ENCODE measurements around the gene MPP2.
"Not testable (repeated sequence)": the region's sequence is repeated elsewhere in the genome, so short reads cannot be mapped to it uniquely, and the experiment has no call there.

Gene MPP2

DNA sequence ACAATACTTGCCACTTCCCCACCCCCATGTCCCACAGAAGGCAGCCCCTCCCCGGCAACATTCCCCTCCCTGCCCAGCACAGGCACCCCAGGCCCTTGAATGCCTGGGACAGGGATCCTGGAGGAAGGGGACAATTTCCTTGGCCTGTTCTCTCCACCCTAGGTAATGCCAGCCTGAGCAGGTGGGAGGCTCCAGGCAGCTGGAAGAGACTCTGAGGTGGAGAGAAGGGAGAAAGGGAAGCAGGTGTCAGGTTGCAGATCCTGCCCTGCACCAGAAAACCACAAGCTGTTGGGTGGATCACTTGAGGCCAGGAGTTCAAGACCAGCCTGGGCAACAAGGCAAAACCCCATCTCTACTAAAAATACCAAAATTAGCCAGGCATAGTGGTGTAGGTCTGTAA lies 8.9 kb downstream of the MPP2 start:
- no peak overlapping the region for H3K4me3 ChIP-seq (ENCODE audit: low read length)
- no peak overlapping the region for H3K9ac ChIP-seq (ENCODE audit: low read depth, low read length)
- H3K4me1 ChIP-seq (ENCODE audit: insufficient read depth, low read length) = peaks cover 13% of the 10 kb centered on the region
- H3K27me3 ChIP-seq (ENCODE audit: insufficient read depth, low read length) = peaks cover 13% of the 10 kb centered on the region
- no peaks in the 10 kb centered on the region for H3K9me3 ChIP-seq (ENCODE audit: insufficient read depth, low read depth, low read length)
- H3K36me3 ChIP-seq (ENCODE audit: insufficient read depth, low read depth, low read length) = peaks cover 6% of the 10 kb centered on the region; the same call in 1 of the 2 replicates
- H3K27ac ChIP-seq (ENCODE audit: low read length) = no peak overlapping the region

DNA sequence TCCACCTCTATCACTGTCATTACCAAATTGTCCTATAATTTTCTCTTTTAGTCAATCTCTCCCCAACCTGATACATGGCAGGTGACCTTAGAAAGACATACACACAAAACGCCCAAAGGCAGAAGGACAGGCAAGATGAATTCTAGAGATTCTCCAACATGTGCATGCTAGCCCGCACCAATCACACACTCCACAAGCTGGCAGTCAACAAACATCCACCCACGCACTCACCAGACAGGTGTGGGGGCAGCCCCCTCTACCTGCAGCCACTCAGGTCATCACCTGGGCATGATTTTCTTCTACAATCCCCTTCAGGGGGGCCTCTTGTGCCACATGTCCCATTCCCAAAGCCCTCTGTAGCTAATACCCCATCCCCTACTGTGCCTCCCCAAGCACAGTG lies 9.5 kb downstream of the MPP2 start:
- no peak overlapping the region for H3K4me3 ChIP-seq (ENCODE audit: low read length)
- H3K27ac ChIP-seq (ENCODE audit: low read length) = no peak overlapping the region
- H3K9me3 ChIP-seq (ENCODE audit: insufficient read depth, low read depth, low read length) = no peaks in the 10 kb centered on the region
- H3K36me3 ChIP-seq (ENCODE audit: insufficient read depth, low read depth, low read length) = peaks cover 6% of the 10 kb centered on the region; the same call in 1 of the 2 replicates
- H3K27me3 ChIP-seq (ENCODE audit: insufficient read depth, low read length) = peaks cover 13% of the 10 kb centered on the region
- H3K9ac ChIP-seq (ENCODE audit: low read depth, low read length) = no peak overlapping the region
- peaks cover 19% of the 10 kb centered on the region for H3K4me1 ChIP-seq (ENCODE audit: insufficient read depth, low read length)

DNA sequence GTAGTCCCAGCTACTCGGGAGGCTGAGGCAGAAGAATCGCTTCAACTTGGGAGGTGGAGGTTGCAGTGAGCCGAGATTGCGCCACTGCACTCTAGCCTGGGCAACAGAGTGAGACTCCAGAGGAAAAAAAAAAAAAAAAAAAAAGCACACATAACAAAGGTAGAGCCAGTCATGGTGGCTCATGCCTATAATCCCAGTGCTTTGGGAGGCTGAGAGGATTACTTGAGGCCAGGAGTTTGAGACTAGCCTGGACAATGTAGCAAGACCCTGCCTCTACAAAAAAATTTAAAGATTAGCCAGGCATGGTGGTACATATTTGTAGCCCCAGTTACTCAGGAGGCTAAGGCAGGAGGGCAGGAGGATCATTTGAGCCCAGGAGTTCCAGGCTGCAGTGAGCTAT lies 12.8 kb downstream of the MPP2 start:
- peaks cover 20% of the 10 kb centered on the region for H3K4me1 ChIP-seq (ENCODE audit: insufficient read depth, low read length)
- not testable (repeated sequence) for H3K9ac ChIP-seq (ENCODE audit: low read depth, low read length); H3K4me3 ChIP-seq (ENCODE audit: low read length); H3K9me3 ChIP-seq (ENCODE audit: insufficient read depth, low read depth, low read length); H3K36me3 ChIP-seq (ENCODE audit: insufficient read depth, low read depth, low read length); H3K27me3 ChIP-seq (ENCODE audit: insufficient read depth, low read length); H3K27ac ChIP-seq (ENCODE audit: low read length)

DNA sequence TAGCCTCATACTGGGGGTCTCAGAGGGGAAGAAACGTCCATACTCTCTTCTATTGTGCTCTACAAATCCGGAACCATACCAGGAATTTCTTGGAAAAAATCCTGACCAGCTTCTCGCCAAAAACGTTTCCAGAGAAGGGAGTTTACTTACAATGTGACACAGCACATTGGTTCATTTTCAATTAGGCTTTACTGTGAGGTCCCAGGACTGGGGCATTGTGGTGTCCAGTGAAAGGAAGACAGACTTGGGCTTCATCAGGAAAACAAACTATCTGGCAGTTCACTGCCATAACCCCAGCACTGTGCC lies 14.7 kb downstream of the MPP2 start:
- Histone ChIP-seq H3K27me3 (ENCODE audit: insufficient read depth, low read length) (no peaks in the 10 kb centered on the region), H3K36me3 (ENCODE audit: insufficient read depth, low read depth, low read length) (peaks cover 6% of the 10 kb centered on the region; the same call in 1 of the 2 replicates), H3K4me1 (ENCODE audit: insufficient read depth, low read length) (peaks cover 20% of the 10 kb centered on the region), H3K9me3 (ENCODE audit: insufficient read depth, low read depth, low read length) (no peaks in the 10 kb centered on the region), H3K4me3 (ENCODE audit: low read length) (peak overlapping the region; percentile 23; the same call in 1 of the 2 replicates), H3K9ac (ENCODE audit: low read depth, low read length) (peak overlapping the region; percentile 29; the same call in 1 of the 2 replicates), H3K27ac (ENCODE audit: low read length) (peak overlapping the region; percentile 52)

DNA sequence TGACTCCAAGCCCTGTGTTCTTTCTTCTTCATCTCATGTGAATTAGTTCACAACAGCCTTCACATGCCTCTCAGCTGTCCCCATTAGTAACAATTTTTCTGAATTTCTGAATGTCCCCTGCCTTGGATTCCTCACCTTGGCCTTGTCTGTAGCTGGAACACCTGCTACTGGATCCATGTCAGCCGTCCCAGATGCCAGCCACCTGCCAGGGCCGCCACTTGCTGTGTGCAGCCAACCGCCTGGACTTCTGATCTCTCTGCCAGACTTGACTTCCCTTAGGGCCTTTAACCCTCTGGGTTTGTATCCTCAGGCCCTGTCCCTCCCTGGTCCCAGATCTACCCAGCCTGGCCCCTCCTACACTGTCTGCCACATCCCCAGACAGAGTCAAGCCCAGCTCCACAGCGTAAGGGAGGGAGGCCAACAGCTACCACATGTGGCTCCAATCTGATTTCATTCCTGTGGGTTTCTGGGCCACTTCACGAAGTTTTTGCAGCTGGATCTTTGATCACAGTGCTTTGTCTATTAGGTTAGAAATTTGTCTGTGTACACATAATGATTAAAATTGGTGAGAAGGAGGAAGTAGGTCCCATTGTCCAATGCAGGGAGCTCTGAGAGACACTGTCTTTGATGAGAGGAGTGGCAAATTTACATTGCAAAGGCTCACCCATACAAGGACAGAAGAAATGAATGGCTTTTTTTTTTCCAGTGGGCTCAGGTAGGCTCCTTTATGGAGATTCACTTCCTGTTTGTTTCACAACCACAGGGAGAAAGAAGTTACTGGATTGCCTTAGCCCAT lies 15.3 kb downstream of the MPP2 start:
- peak overlapping the region; percentile 52 for H3K27ac ChIP-seq (ENCODE audit: low read length)
- H3K4me3 ChIP-seq (ENCODE audit: low read length) = peak overlapping the region; percentile 23; the same call in 1 of the 2 replicates
- H3K27me3 ChIP-seq (ENCODE audit: insufficient read depth, low read length) = no peaks in the 10 kb centered on the region
- H3K4me1 ChIP-seq (ENCODE audit: insufficient read depth, low read length) = peaks cover 20% of the 10 kb centered on the region
- H3K9me3 ChIP-seq (ENCODE audit: insufficient read depth, low read depth, low read length) = no peaks in the 10 kb centered on the region
- H3K9ac ChIP-seq (ENCODE audit: low read depth, low read length) = peak overlapping the region; percentile 29; the same call in 1 of the 2 replicates
- peaks cover 6% of the 10 kb centered on the region; the same call in 1 of the 2 replicates for H3K36me3 ChIP-seq (ENCODE audit: insufficient read depth, low read depth, low read length)

DNA sequence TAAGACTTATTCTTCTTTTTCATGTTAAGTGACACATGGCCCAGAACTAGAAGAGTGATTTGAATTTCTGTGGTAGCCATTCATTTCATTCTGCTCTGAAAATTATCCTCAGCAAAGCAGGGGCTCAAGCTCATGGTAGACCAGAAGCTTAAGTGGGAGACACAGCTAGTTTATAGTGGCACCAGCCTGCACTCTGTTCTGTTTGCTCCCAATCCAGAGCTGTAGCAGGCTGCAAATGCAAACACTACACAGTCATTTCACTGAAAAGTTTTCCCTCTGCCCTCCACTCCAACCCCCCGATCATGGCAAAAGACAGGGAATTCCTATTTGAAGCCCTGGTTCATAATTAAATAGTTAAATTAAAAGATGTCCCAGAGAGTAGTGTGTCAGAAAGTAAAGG lies 17.1 kb downstream of the MPP2 start:
- H3K4me3 ChIP-seq (ENCODE audit: low read length) = no peak overlapping the region
- H3K27me3 ChIP-seq (ENCODE audit: insufficient read depth, low read length) = no peaks in the 10 kb centered on the region
- H3K27ac ChIP-seq (ENCODE audit: low read length) = no peak overlapping the region
- no peaks in the 10 kb centered on the region for H3K36me3 ChIP-seq (ENCODE audit: insufficient read depth, low read depth, low read length)
- peaks cover 20% of the 10 kb centered on the region for H3K4me1 ChIP-seq (ENCODE audit: insufficient read depth, low read length)
- no peaks in the 10 kb centered on the region for H3K9me3 ChIP-seq (ENCODE audit: insufficient read depth, low read depth, low read length)
- H3K9ac ChIP-seq (ENCODE audit: low read depth, low read length) = no peak overlapping the region

DNA sequence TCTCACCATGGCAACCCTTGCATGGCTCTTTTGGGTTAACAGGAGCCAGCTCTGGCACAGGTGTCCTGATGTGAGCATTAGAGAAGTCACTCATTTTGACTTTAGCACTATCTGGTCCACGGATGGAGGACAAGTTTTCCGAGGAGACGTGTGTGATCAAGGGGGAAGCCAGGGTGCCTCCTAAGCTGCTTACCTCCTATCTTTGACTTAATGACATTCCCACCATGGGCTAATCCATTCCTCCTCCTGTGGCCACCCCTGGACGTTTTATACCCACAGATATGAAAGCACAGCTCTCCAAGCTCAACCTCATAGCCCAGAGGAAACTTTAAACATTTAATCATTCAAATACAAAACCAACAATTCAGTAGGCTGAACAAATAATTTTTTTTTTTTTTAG lies 18.8 kb downstream of the MPP2 start:
- no peak overlapping the region for H3K4me3 ChIP-seq (ENCODE audit: low read length)
- H3K36me3 ChIP-seq (ENCODE audit: insufficient read depth, low read depth, low read length) = no peaks in the 10 kb centered on the region
- no peaks in the 10 kb centered on the region for H3K27me3 ChIP-seq (ENCODE audit: insufficient read depth, low read length)
- H3K27ac ChIP-seq (ENCODE audit: low read length) = no peak overlapping the region
- H3K9ac ChIP-seq (ENCODE audit: low read depth, low read length) = no peak overlapping the region
- H3K4me1 ChIP-seq (ENCODE audit: insufficient read depth, low read length) = peaks cover 18% of the 10 kb centered on the region
- no peaks in the 10 kb centered on the region for H3K9me3 ChIP-seq (ENCODE audit: insufficient read depth, low read depth, low read length)

DNA sequence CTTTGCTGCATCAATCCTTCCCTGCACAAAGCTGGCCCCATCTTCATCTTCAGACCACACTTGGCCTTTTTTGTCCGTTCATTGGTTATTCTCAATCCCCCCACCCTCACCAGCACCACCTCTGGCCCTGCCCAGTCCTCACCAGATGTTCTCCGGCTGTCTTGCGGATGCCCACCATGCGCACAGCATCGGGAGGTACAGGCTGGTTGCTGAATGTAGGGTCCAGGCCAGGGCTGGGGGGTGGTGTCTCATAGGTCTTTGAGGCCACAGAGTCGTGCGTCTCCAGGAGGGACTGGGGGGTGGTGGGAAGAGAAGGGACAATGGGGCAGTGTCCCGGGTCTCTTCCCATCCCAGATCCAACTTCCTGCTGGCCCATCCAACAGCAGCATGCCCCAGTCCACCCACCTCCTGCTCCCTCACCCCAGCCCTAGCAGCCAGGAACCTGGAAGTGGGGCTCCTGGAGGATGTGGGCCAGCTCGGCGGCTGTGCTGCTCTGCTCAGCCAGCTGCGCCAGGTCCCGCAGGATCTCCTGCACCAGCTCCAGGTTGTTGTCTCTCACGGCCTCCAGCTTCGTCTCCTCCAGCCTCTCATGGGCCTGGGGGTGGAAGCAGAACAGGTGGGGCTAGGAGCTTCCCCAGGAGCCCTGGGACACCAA lies 24.4 kb downstream of the MPP2 start:
- no peaks in the 10 kb centered on the region for H3K9me3 ChIP-seq (ENCODE audit: insufficient read depth, low read depth, low read length)
- H3K27ac ChIP-seq (ENCODE audit: low read length) = no peak overlapping the region
- H3K4me1 ChIP-seq (ENCODE audit: insufficient read depth, low read length) = peaks cover 7% of the 10 kb centered on the region; the same call in 1 of the 2 replicates
- 0 out of 2 replicates have a peak, but pooled peaks cover 3% of the 10 kb centered on the region for H3K36me3 ChIP-seq (ENCODE audit: insufficient read depth, low read depth, low read length)
- H3K9ac ChIP-seq (ENCODE audit: low read depth, low read length) = no peak overlapping the region
- no peaks in the 10 kb centered on the region for H3K27me3 ChIP-seq (ENCODE audit: insufficient read depth, low read length)
- H3K4me3 ChIP-seq (ENCODE audit: low read length) = no peak overlapping the region

DNA sequence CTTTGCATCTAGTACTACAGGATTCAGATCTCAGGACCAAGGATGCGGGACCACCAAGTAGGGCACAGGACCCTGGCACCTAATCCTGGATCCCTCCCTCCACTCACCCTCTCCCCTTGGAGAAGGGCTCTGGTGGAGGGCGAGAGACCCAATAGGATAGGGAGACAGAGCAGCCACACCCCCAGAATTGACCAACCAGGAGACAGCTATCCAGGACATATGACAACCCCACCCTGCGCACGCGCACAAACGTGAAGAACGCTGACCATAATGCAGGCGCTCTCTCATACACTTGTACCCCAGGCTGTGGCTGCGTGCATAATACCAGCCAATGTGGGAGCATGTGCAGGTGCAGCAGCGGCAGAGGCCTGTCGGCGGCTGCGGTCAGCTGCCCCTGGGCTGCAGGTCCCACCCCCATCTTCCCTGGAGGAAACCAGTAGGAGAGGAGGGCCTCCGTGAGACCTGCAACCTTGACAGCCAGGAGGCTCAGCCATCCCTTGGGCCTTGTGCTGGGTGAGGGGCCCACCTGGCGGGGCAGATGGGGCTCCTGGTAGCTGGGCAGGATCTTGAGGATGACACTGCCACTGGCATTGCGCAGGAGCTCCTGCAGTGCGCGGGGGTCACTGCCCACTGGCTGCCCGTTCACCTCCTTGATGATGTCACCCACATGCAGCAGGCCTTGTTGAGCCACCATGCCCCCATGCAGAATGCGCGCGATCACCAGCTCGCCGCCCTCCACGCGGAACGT lies 25.4 kb downstream of the MPP2 start:
- H3K9ac ChIP-seq (ENCODE audit: low read depth, low read length) = no peak overlapping the region
- peaks cover 7% of the 10 kb centered on the region; the same call in 1 of the 2 replicates for H3K4me1 ChIP-seq (ENCODE audit: insufficient read depth, low read length)
- peaks cover 10% of the 10 kb centered on the region; the same call in 1 of the 2 replicates for H3K36me3 ChIP-seq (ENCODE audit: insufficient read depth, low read depth, low read length)
- no peak overlapping the region for H3K4me3 ChIP-seq (ENCODE audit: low read length)
- no peaks in the 10 kb centered on the region for H3K9me3 ChIP-seq (ENCODE audit: insufficient read depth, low read depth, low read length)
- no peak overlapping the region for H3K27ac ChIP-seq (ENCODE audit: low read length)
- H3K27me3 ChIP-seq (ENCODE audit: insufficient read depth, low read length) = no peaks in the 10 kb centered on the region

DNA sequence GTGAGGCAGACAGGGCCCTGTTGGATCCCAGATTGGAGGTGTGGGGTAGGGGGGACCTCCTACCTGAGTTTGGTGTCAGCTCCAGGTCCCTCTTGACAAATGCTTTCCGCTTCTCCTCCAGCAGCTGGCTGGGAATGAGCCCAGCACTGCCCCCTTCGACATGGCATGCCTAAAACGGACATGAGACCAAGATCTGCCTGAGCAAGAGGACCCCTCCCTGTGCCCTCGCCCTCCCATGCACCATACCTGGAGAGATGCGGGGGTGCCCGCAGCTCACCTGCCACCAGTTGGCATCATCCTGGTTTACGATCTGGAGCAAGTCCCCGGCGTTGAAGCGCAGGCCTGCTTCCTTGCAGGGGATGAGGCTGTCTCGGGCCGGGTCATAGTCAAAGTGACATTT lies 26.2 kb downstream of the MPP2 start:
- H3K4me3 ChIP-seq (ENCODE audit: low read length) = no peak overlapping the region
- H3K9ac ChIP-seq (ENCODE audit: low read depth, low read length) = no peak overlapping the region
- no peak overlapping the region for H3K27ac ChIP-seq (ENCODE audit: low read length)
- no peaks in the 10 kb centered on the region for H3K9me3 ChIP-seq (ENCODE audit: insufficient read depth, low read depth, low read length)
- no peaks in the 10 kb centered on the region for H3K27me3 ChIP-seq (ENCODE audit: insufficient read depth, low read length)
- H3K36me3 ChIP-seq (ENCODE audit: insufficient read depth, low read depth, low read length) = peaks cover 10% of the 10 kb centered on the region; the same call in 1 of the 2 replicates
- H3K4me1 ChIP-seq (ENCODE audit: insufficient read depth, low read length) = peaks cover 7% of the 10 kb centered on the region; the same call in 1 of the 2 replicates

DNA sequence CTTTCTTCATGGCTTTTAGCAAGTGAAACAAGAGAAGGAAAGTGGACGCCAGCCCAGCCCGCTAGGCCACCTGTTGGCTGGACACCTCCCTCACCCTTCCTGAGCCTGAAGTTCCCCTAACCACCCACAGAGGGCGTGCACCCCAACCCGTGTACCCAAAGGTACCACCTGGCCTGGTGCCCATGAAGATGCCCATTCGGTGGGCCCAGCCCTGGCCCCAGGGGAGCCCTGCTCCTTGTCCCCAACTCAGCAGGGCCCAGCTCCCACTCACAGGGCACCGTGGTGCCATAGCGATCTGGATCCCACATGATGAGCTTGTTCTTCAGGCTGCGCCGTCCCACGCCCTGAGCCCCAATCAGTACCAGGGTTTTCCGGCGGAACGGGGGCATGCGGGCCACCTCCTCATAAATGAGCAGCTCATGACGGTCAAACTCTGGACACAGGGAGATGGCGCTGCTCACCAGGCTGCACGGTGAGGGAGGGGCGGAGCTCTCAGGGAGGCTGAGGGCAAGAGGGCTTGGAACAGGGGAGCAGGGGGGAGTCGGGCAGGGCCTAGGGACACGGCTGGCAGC lies 26.8 kb downstream of the MPP2 start:
- Histone ChIP-seq H3K9ac (ENCODE audit: low read depth, low read length) (no peak overlapping the region), H3K27ac (ENCODE audit: low read length) (no peak overlapping the region), H3K36me3 (ENCODE audit: insufficient read depth, low read depth, low read length) (peaks cover 10% of the 10 kb centered on the region; the same call in 1 of the 2 replicates), H3K4me3 (ENCODE audit: low read length) (no peak overlapping the region), H3K9me3 (ENCODE audit: insufficient read depth, low read depth, low read length) (no peaks in the 10 kb centered on the region), H3K27me3 (ENCODE audit: insufficient read depth, low read length) (no peaks in the 10 kb centered on the region), H3K4me1 (ENCODE audit: insufficient read depth, low read length) (peaks cover 7% of the 10 kb centered on the region; the same call in 1 of the 2 replicates)
